Measurements from ENCODE around the gene CNNM4.
"Not testable (repeated sequence)": the region's sequence is repeated elsewhere in the genome, so short reads cannot be mapped to it uniquely, and the experiment has no call there.

Gene CNNM4

GRCh38 chr2:96783388-96783787 is 22.7 kb downstream of the CNNM4 start:
- no peaks in the 10 kb centered on the region for H3K27me3 ChIP-seq (ENCODE audit: control insufficient read depth, insufficient read depth, low read length)
- no peak overlapping the region for H3K27ac ChIP-seq (ENCODE audit: low read depth, low read length)
- no peak overlapping the region for H3K4me3 ChIP-seq (ENCODE audit: low read length)
- no peaks in the 10 kb centered on the region for H3K36me3 ChIP-seq (ENCODE audit: control insufficient read depth, insufficient read depth, low read length)
- peaks cover 10% of the 10 kb centered on the region for H3K4me1 ChIP-seq (ENCODE audit: control insufficient read depth, insufficient read depth, low read length)
- H3K9ac ChIP-seq (ENCODE audit: low read length) = no peak overlapping the region

- Histone ChIP-seq H3K27me3 (ENCODE audit: control insufficient read depth, insufficient read depth, low read length) (no peaks in the 10 kb centered on the region), H3K4me3 (ENCODE audit: low read length) (no peak overlapping the region), H3K36me3 (ENCODE audit: control insufficient read depth, insufficient read depth, low read length) (no peaks in the 10 kb centered on the region), H3K4me1 (ENCODE audit: control insufficient read depth, insufficient read depth, low read length) (peaks cover 14% of the 10 kb centered on the region), H3K9ac (ENCODE audit: low read length) (no peak overlapping the region), H3K27ac (ENCODE audit: low read depth, low read length) (no peak overlapping the region)
These were observed 26.7 kb downstream of the CNNM4 start for GRCh38 chr2:96787411-96787810.

GRCh38 chr2:96788442-96789244 is 27.9 kb downstream of the CNNM4 start:
- Histone ChIP-seq H3K27me3 (ENCODE audit: control insufficient read depth, insufficient read depth, low read length) (no peaks in the 10 kb centered on the region), H3K9ac (ENCODE audit: low read length) (peak overlapping the region; percentile 4)

GRCh38 chr2:96789245-96789617 is 28.5 kb downstream of the CNNM4 start:
- H3K36me3 ChIP-seq (ENCODE audit: control insufficient read depth, insufficient read depth, low read length) = no peaks in the 10 kb centered on the region
- H3K27ac ChIP-seq (ENCODE audit: low read depth, low read length) = no peak overlapping the region
- peak overlapping the region; percentile 4 for H3K9ac ChIP-seq (ENCODE audit: low read length)
- H3K27me3 ChIP-seq (ENCODE audit: control insufficient read depth, insufficient read depth, low read length) = no peaks in the 10 kb centered on the region
- H3K4me3 ChIP-seq (ENCODE audit: low read length) = peak overlapping the region; percentile 36
- H3K4me1 ChIP-seq (ENCODE audit: control insufficient read depth, insufficient read depth, low read length) = peaks cover 14% of the 10 kb centered on the region

More at GRCh38 chr2:96788442-96789244, 27.9 kb downstream of the CNNM4 start:
- H3K4me1 ChIP-seq (ENCODE audit: control insufficient read depth, insufficient read depth, low read length) = peaks cover 14% of the 10 kb centered on the region
- peak overlapping the region; percentile 70 for H3K27ac ChIP-seq (ENCODE audit: low read depth, low read length)
- peak overlapping the region; percentile 36 for H3K4me3 ChIP-seq (ENCODE audit: low read length)
- no peaks in the 10 kb centered on the region for H3K36me3 ChIP-seq (ENCODE audit: control insufficient read depth, insufficient read depth, low read length)

GRCh38 chr2:96792772-96793749 is 32.4 kb downstream of the CNNM4 start:
- H3K4me3 ChIP-seq (ENCODE audit: low read length) = no peak overlapping the region
- H3K27ac ChIP-seq (ENCODE audit: low read depth, low read length) = no peak overlapping the region
- no peaks in the 10 kb centered on the region for H3K27me3 ChIP-seq (ENCODE audit: control insufficient read depth, insufficient read depth, low read length)
- no peak overlapping the region for H3K9ac ChIP-seq (ENCODE audit: low read length)
- peaks cover 7% of the 10 kb centered on the region for H3K4me1 ChIP-seq (ENCODE audit: control insufficient read depth, insufficient read depth, low read length)
- peaks cover 6% of the 10 kb centered on the region for H3K36me3 ChIP-seq (ENCODE audit: control insufficient read depth, insufficient read depth, low read length)

GRCh38 chr2:96795076-96795475 is 34.4 kb downstream of the CNNM4 start:
- no peak overlapping the region for H3K9ac ChIP-seq (ENCODE audit: low read length)
- H3K27me3 ChIP-seq (ENCODE audit: control insufficient read depth, insufficient read depth, low read length) = no peaks in the 10 kb centered on the region
- no peak overlapping the region for H3K27ac ChIP-seq (ENCODE audit: low read depth, low read length)
- H3K4me1 ChIP-seq (ENCODE audit: control insufficient read depth, insufficient read depth, low read length) = no peaks in the 10 kb centered on the region
- no peak overlapping the region for H3K4me3 ChIP-seq (ENCODE audit: low read length)
- peaks cover 6% of the 10 kb centered on the region for H3K36me3 ChIP-seq (ENCODE audit: control insufficient read depth, insufficient read depth, low read length)

- not testable (repeated sequence) for H3K4me1 ChIP-seq (ENCODE audit: control insufficient read depth, insufficient read depth, low read length); H3K27me3 ChIP-seq (ENCODE audit: control insufficient read depth, insufficient read depth, low read length); H3K9ac ChIP-seq (ENCODE audit: low read length); H3K4me3 ChIP-seq (ENCODE audit: low read length); H3K27ac ChIP-seq (ENCODE audit: low read depth, low read length); H3K36me3 ChIP-seq (ENCODE audit: control insufficient read depth, insufficient read depth, low read length)
These were observed 35.8 kb downstream of the CNNM4 start for GRCh38 chr2:96796497-96796896.

GRCh38 chr2:96797066-96797625 is 36.4 kb downstream of the CNNM4 start:
- Histone ChIP-seq H3K4me1 (ENCODE audit: control insufficient read depth, insufficient read depth, low read length) (no peaks in the 10 kb centered on the region), H3K36me3 (ENCODE audit: control insufficient read depth, insufficient read depth, low read length) (peaks cover 10% of the 10 kb centered on the region), H3K27ac (ENCODE audit: low read depth, low read length) (no peak overlapping the region), H3K9ac (ENCODE audit: low read length) (no peak overlapping the region), H3K27me3 (ENCODE audit: control insufficient read depth, insufficient read depth, low read length) (no peaks in the 10 kb centered on the region), H3K4me3 (ENCODE audit: low read length) (no peak overlapping the region)

GRCh38 chr2:96798733-96799622 is 38.3 kb downstream of the CNNM4 start:
- Histone ChIP-seq H3K36me3 (ENCODE audit: control insufficient read depth, insufficient read depth, low read length) (peaks cover 12% of the 10 kb centered on the region), H3K27me3 (ENCODE audit: control insufficient read depth, insufficient read depth, low read length) (no peaks in the 10 kb centered on the region), H3K27ac (ENCODE audit: low read depth, low read length) (no peak overlapping the region), H3K4me1 (ENCODE audit: control insufficient read depth, insufficient read depth, low read length) (no peaks in the 10 kb centered on the region), H3K4me3 (ENCODE audit: low read length) (no peak overlapping the region), H3K9ac (ENCODE audit: low read length) (no peak overlapping the region)

GRCh38 chr2:96799623-96799935 is 38.9 kb downstream of the CNNM4 start:
- H3K4me1 ChIP-seq (ENCODE audit: control insufficient read depth, insufficient read depth, low read length) = no peaks in the 10 kb centered on the region
- H3K36me3 ChIP-seq (ENCODE audit: control insufficient read depth, insufficient read depth, low read length) = peaks cover 12% of the 10 kb centered on the region
- no peak overlapping the region for H3K27ac ChIP-seq (ENCODE audit: low read depth, low read length)
- no peak overlapping the region for H3K4me3 ChIP-seq (ENCODE audit: low read length)
- no peak overlapping the region for H3K9ac ChIP-seq (ENCODE audit: low read length)
- no peaks in the 10 kb centered on the region for H3K27me3 ChIP-seq (ENCODE audit: control insufficient read depth, insufficient read depth, low read length)

- peaks cover 12% of the 10 kb centered on the region for H3K36me3 ChIP-seq (ENCODE audit: control insufficient read depth, insufficient read depth, low read length)
These were observed 39.6 kb downstream of the CNNM4 start for GRCh38 chr2:96800061-96801004.

More at GRCh38 chr2:96800061-96801004, 39.6 kb downstream of the CNNM4 start:
- no peak overlapping the region for H3K9ac ChIP-seq (ENCODE audit: low read length)
- no peak overlapping the region for H3K4me3 ChIP-seq (ENCODE audit: low read length)
- H3K27ac ChIP-seq (ENCODE audit: low read depth, low read length) = no peak overlapping the region
- no peaks in the 10 kb centered on the region for H3K27me3 ChIP-seq (ENCODE audit: control insufficient read depth, insufficient read depth, low read length)
- H3K4me1 ChIP-seq (ENCODE audit: control insufficient read depth, insufficient read depth, low read length) = no peaks in the 10 kb centered on the region

All from rectal smooth muscle tissue (tissue), 1 donor.